Skeletal muscle satellite cell (primary cell): ENCODE data around the gene ARMC3.

ENCODE experiments used
- H3K27me3 ChIP-seq: 2 replicates; pipeline ENCODE4 v1.7.0; 2013; ENCODE audit warnings: low read length; ENCODE audit not compliant: control insufficient read depth, insufficient read depth
- H3K36me3 ChIP-seq: 2 replicates; pipeline ENCODE4 v1.7.0; 2013; ENCODE audit warnings: mild to moderate bottlenecking, control low read depth, low read length; ENCODE audit not compliant: insufficient read depth
- H3K4me1 ChIP-seq: 2 replicates; pipeline ENCODE4 v1.7.0; 2013; ENCODE audit warnings: low read length; ENCODE audit not compliant: control insufficient read depth, insufficient read depth
- H3K4me2 ChIP-seq: 2 replicates; pipeline ENCODE4 v1.7.0; 2013; ENCODE audit warnings: mild to moderate bottlenecking, low read length
- H3K4me3 ChIP-seq: 2 replicates; pipeline ENCODE4 v1.7.0; 2013; ENCODE audit warnings: low read length
- H3K9ac ChIP-seq: 2 replicates; pipeline ENCODE4 v1.7.0; 2013; ENCODE audit warnings: mild to moderate bottlenecking, low read depth, low read length, moderate library complexity
- H3K9me3 ChIP-seq: replicated peaks from 2 replicates; pipeline ENCODE4 v1.7.0; 2013; ENCODE audit warnings: mild to moderate bottlenecking, control low read depth, low read length

ARMC3 gene

DNA sequence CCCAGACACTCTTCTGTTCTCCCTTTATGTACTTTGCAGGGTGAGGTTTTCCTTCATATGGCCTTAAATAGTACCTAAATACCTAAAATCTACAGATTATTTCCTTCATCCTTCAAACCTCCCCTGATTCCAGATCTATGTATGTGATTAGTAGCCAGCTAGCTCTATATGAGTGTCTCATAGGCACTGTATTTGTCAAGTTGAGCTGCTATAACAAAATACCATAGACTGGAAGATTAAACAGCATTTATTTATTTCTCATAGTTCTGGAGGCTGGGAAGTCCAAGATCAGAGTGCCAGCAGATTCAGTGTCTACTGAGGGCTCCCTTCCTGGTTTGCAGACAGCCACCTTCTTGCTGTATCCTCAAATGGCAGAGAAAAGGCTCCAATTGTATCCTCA is 106.9 kb downstream of the ARMC3 start:
- no peak overlapping the region for H3K9ac ChIP-seq
- no peak overlapping the region for H3K4me2 ChIP-seq
- H3K36me3 ChIP-seq: no peaks in the 10 kb centered on the region
- H3K9me3 ChIP-seq: no peaks in the 10 kb centered on the region
- H3K4me3 ChIP-seq: no peak overlapping the region
- peaks cover 28% of the 10 kb centered on the region for H3K27me3 ChIP-seq
- no peaks in the 10 kb centered on the region for H3K4me1 ChIP-seq

- Histone ChIP-seq H3K4me2 (no peak overlapping the region), H3K4me3 (no peak overlapping the region), H3K27me3 (peaks cover 20% of the 10 kb centered on the region), H3K36me3 (no peaks in the 10 kb centered on the region), H3K9ac (no peak overlapping the region), H3K9me3 (no peaks in the 10 kb centered on the region), H3K4me1 (no peaks in the 10 kb centered on the region)
Observed at GRCh38 chr10:23035569-23035968, 107.7 kb downstream of the ARMC3 start.

- Histone ChIP-seq H3K27me3 (peaks cover 18% of the 10 kb centered on the region), H3K4me2 (no peak overlapping the region), H3K4me1 (no peaks in the 10 kb centered on the region), H3K9me3 (no peaks in the 10 kb centered on the region), H3K9ac (no peak overlapping the region), H3K4me3 (no peak overlapping the region), H3K36me3 (no peaks in the 10 kb centered on the region)
Observed at GRCh38 chr10:23037152-23037551, 109.3 kb downstream of the ARMC3 start.

- no peak overlapping the region for H3K4me2 ChIP-seq
- H3K36me3 ChIP-seq: no peaks in the 10 kb centered on the region
- no peak overlapping the region for H3K4me3 ChIP-seq
- no peaks in the 10 kb centered on the region for H3K9me3 ChIP-seq
- H3K9ac ChIP-seq: no peak overlapping the region
- no peaks in the 10 kb centered on the region for H3K4me1 ChIP-seq
- peaks cover 23% of the 10 kb centered on the region for H3K27me3 ChIP-seq
Observed at GRCh38 chr10:23037561-23037960, 109.7 kb downstream of the ARMC3 start.

DNA sequence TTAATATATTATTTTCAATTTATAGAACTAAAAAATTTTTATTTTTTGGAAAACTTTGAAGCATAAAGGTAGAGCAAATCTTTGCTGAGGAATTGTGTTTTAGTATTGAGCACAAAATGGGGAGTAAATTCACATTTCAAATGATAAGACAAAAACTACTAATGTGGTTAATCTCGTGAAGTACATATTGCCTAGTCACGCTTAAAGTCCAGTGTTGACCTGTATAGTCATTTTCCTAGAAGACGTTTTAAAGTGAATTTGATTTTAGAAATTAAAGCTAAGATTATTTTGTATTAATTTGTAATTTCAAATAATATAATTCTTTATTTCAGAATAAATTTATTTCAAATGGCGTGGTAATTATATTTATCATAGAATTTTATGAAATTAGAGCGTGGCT is 110.3 kb downstream of the ARMC3 start:
- peaks cover 27% of the 10 kb centered on the region for H3K27me3 ChIP-seq
- H3K9ac ChIP-seq: no peak overlapping the region
- H3K36me3 ChIP-seq: no peaks in the 10 kb centered on the region
- no peak overlapping the region for H3K4me2 ChIP-seq
- H3K4me1 ChIP-seq: no peaks in the 10 kb centered on the region
- no peak overlapping the region for H3K4me3 ChIP-seq
- H3K9me3 ChIP-seq: no peaks in the 10 kb centered on the region

- Histone ChIP-seq H3K4me3 (no peak overlapping the region), H3K4me2 (no peak overlapping the region), H3K36me3 (no peaks in the 10 kb centered on the region)
Observed at GRCh38 chr10:23040002-23040401, 112.1 kb downstream of the ARMC3 start.

DNA sequence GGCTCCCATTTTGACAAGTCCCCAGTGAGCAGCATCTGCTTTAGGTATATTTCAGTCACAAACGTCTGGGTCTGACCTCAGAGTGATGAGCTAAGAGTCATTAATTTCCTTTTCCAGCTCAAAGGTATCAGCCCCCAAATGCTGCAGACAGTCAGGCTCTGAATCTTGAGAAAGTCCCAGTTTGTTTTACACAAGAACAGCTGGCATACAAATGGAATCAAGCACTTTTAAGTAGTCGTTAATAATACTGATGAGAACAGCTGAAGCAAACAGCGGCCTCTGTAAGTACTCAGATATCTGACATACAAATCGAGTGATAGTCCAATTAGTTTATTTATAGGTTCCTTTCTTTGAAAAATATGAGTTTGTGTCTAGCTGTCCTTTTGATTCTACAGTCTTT is 118.2 kb downstream of the ARMC3 start:
- H3K4me3 ChIP-seq: no peak overlapping the region
- no peak overlapping the region for H3K9ac ChIP-seq
- no peaks in the 10 kb centered on the region for H3K4me1 ChIP-seq
- H3K9me3 ChIP-seq: no peaks in the 10 kb centered on the region
- H3K36me3 ChIP-seq: no peaks in the 10 kb centered on the region
- peaks cover 26% of the 10 kb centered on the region for H3K27me3 ChIP-seq
- H3K4me2 ChIP-seq: no peak overlapping the region

More at GRCh38 chr10:23040002-23040401, 112.1 kb downstream of the ARMC3 start:
- Histone ChIP-seq H3K9me3 (no peaks in the 10 kb centered on the region), H3K4me1 (no peaks in the 10 kb centered on the region), H3K9ac (no peak overlapping the region), H3K27me3 (peaks cover 28% of the 10 kb centered on the region)

DNA sequence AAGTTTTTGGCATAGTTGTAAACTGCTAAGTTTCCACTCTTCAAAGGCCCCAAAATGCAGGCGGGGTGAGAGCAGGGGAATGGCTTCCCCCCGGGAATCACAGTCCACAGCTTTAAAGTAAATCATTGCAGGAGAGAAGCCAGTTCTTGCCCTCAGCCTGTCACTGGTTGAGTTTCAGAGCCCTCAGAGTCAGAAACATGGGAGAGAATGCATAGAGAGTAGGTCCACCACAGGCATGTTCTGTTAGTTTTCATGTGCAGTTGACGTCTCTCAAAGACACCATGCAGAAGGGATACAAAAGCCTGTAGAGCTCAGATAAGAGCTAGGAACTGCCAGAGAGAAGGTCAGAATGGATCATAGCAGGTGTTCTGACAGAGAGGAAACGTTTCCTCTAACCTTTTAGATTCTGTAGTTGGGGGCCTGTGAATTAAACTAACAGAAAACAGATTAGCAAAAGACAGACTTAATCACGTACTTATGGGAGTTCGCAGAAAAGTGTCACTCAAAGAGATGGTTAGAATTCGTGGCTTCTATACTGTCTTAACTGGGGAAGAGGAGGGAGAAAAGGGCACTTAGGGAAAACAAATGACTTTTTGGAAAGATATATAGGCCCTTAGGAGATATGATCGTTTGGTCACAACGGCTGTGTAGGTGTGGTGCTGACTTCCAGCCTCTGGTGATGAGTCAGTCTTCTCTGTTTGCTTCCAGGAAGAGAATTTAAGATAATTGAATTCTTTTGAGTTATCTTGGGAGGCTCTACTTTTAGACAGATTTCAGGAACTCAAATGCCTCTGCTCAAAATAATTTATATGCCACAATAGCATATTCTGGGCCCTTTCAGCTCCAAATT is 119.6 kb downstream of the ARMC3 start:
- Histone ChIP-seq H3K27me3 (peaks cover 19% of the 10 kb centered on the region), H3K9ac (no peak overlapping the region), H3K36me3 (no peaks in the 10 kb centered on the region), H3K4me3 (no peak overlapping the region), H3K4me2 (no peak overlapping the region), H3K9me3 (no peaks in the 10 kb centered on the region), H3K4me1 (no peaks in the 10 kb centered on the region)

DNA sequence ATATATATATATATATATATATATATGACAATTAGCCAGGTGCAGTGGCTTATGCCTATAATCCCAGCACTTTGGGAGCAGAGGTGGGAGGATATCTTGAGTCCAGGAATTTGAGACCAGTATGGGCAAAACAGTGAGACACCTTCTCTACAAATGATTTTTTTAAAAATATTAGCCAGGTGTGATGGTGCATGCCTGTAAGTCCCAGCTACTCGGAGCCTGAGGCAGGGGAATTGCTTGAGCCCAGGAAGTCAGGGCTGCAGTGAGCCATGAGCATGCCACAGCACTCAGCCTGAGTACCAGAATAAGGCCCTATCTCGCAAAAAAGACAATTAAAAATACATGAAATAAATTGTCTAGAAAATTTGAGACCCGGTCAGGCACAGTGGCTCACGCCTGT is 120.3 kb downstream of the ARMC3 start:
- H3K9me3 ChIP-seq: no peaks in the 10 kb centered on the region
- no peak overlapping the region for H3K4me2 ChIP-seq
- no peak overlapping the region for H3K9ac ChIP-seq
- H3K4me1 ChIP-seq: no peaks in the 10 kb centered on the region
- no peaks in the 10 kb centered on the region for H3K36me3 ChIP-seq
- H3K4me3 ChIP-seq: no peak overlapping the region
- peaks cover 14% of the 10 kb centered on the region for H3K27me3 ChIP-seq

GRCh38 chr10:23051278-23051677 is 123.4 kb downstream of the ARMC3 start:
- Histone ChIP-seq H3K36me3 (no peaks in the 10 kb centered on the region), H3K9ac (no peak overlapping the region), H3K4me2 (no peak overlapping the region), H3K9me3 (no peaks in the 10 kb centered on the region), H3K4me1 (no peaks in the 10 kb centered on the region), H3K4me3 (no peak overlapping the region), H3K27me3 (peaks cover 12% of the 10 kb centered on the region)

- H3K36me3 ChIP-seq: no peaks in the 10 kb centered on the region
- H3K4me1 ChIP-seq: no peaks in the 10 kb centered on the region
- peaks cover 18% of the 10 kb centered on the region for H3K27me3 ChIP-seq
- no peaks in the 10 kb centered on the region for H3K9me3 ChIP-seq
- no peak overlapping the region for H3K4me2 ChIP-seq
- H3K4me3 ChIP-seq: no peak overlapping the region
- H3K9ac ChIP-seq: no peak overlapping the region
Observed at GRCh38 chr10:23051855-23052331, 124.0 kb downstream of the ARMC3 start.

DNA sequence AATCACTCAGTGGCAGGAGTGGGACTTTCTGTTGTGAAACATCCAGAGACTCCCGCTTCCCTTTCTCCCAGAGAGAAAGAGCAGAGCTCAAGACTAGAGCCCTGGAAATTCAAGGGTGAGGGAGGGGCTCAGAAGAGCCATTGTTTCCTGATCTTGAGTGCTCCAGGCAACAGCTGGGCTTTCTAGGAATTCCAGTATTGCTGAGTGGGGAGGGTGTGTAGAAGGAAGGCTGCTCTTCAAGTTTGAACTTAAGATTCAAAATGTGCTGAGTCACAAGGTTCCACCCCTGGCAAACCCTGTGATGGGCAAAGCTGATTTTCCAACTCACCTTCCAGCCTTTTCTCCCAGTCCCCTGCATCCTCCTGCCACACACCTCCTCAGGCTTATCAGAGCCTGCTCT is 125.2 kb downstream of the ARMC3 start:
- H3K36me3 ChIP-seq: no peaks in the 10 kb centered on the region
- H3K4me3 ChIP-seq: no peak overlapping the region
- no peak overlapping the region for H3K9ac ChIP-seq
- H3K4me2 ChIP-seq: no peak overlapping the region
- no peaks in the 10 kb centered on the region for H3K4me1 ChIP-seq
- H3K27me3 ChIP-seq: peaks cover 27% of the 10 kb centered on the region
- no peaks in the 10 kb centered on the region for H3K9me3 ChIP-seq
